KMS-11 (cell line): ENCODE data around the gene LRRC2.

ENCODE experiments used
- H2AFZ ChIP-seq: fragments of 200-600 bp; sonication (generic); 2 replicates; pipeline ENCODE4 v1.6.1; 2016; ENCODE audit warnings: antibody characterized with exemption, mixed run types, low read depth
- H3K27ac ChIP-seq: fragments of 200-600 bp; sonication (generic); 2 replicates; pipeline ENCODE4 v1.6.1; 2016; ENCODE audit warnings: mild to moderate bottlenecking, mixed run types
- H3K27me3 ChIP-seq: fragments of 200-600 bp; sonication (generic); 2 replicates; pipeline ENCODE4 v1.6.1; 2017; ENCODE audit warnings: mild to moderate bottlenecking, low read depth, mixed run types, moderate library complexity; ENCODE audit not compliant: insufficient read depth
- H3K36me3 ChIP-seq: fragments of 200-600 bp; sonication (generic); 2 replicates; pipeline ENCODE4 v1.6.1; 2017; ENCODE audit warnings: mild to moderate bottlenecking, mixed run types; ENCODE audit not compliant: insufficient read depth
- H3K4me1 ChIP-seq: fragments of 200-600 bp; sonication (generic); 2 replicates; pipeline ENCODE4 v1.6.1; 2016; ENCODE audit warnings: mild to moderate bottlenecking, low read depth, mixed run types; ENCODE audit not compliant: poor library complexity, severe bottlenecking
- H3K4me2 ChIP-seq: fragments of 200-600 bp; sonication (generic); 2 replicates; pipeline ENCODE4 v1.7.0; 2016; ENCODE audit warnings: mild to moderate bottlenecking, mixed run types
- H3K4me3 ChIP-seq: fragments of 200-600 bp; sonication (generic); IDR thresholded peaks from 2 replicates; pipeline ENCODE4 v1.6.1; 2017; ENCODE audit warnings: low read depth, low read length, mixed read lengths; ENCODE audit not compliant: insufficient read depth
- H3K79me2 ChIP-seq: fragments of 200-600 bp; sonication (generic); 2 replicates; pipeline ENCODE4 v1.6.1; 2016; ENCODE audit warnings: low read depth, mixed run types; ENCODE audit not compliant: insufficient read depth
- H3K9ac ChIP-seq: fragments of 200-600 bp; sonication (generic); 2 replicates; pipeline ENCODE4 v1.6.1; 2016; ENCODE audit warnings: mild to moderate bottlenecking, mixed run types
- H4K20me1 ChIP-seq: fragments of 200-600 bp; sonication (generic); 2 replicates; pipeline ENCODE4 v1.6.1; 2016; ENCODE audit warnings: mild to moderate bottlenecking, mixed run types; ENCODE audit not compliant: insufficient read depth
- CTCF ChIP-seq: fragments of 200-600 bp; sonication (generic); conservative IDR thresholded peaks from 2 replicates; pipeline ENCODE4 v1.6.1; 2017; ENCODE audit warnings: low read depth, mild to moderate bottlenecking, antibody characterized with exemption, low read length, moderate library complexity, mixed read lengths

Gene LRRC2

GRCh38 chr3:46585799-46586693, 19.9 kb upstream of the LRRC2 start:
- no peak for TF ChIP-seq CTCF
- Histone ChIP-seq H4K20me1 (no peaks in the 10 kb centered on the region), H3K4me1 (no peaks in the 10 kb centered on the region), H2AFZ (no peak overlapping the region), H3K27ac (no peak overlapping the region), H3K27me3 (no peaks in the 10 kb centered on the region), H3K9ac (no peak overlapping the region), H3K4me3 (no peak overlapping the region), H3K4me2 (no peak overlapping the region), H3K79me2 (no peaks in the 10 kb centered on the region), H3K36me3 (no peaks in the 10 kb centered on the region)

- H2AFZ ChIP-seq, result no peak overlapping the region
- no peak overlapping the region for H3K4me2 ChIP-seq
- no peaks in the 10 kb centered on the region for H3K4me1 ChIP-seq
- no peaks in the 10 kb centered on the region for H3K79me2 ChIP-seq
- no peaks in the 10 kb centered on the region for H3K36me3 ChIP-seq
- H4K20me1 ChIP-seq, result no peaks in the 10 kb centered on the region
- no peak overlapping the region for H3K9ac ChIP-seq
- H3K27me3 ChIP-seq, result no peaks in the 10 kb centered on the region
- no peak overlapping the region for H3K27ac ChIP-seq
- no peak overlapping the region for H3K4me3 ChIP-seq
- TF ChIP-seq CTCF, result no peak
These were observed 18.7 kb upstream of the LRRC2 start for GRCh38 chr3:46584598-46585467.

- Histone ChIP-seq H2AFZ (no peak overlapping the region), H4K20me1 (no peaks in the 10 kb centered on the region), H3K4me3 (no peak overlapping the region), H3K79me2 (no peaks in the 10 kb centered on the region), H3K4me2 (no peak overlapping the region), H3K4me1 (no peaks in the 10 kb centered on the region), H3K9ac (no peak overlapping the region), H3K27me3 (no peaks in the 10 kb centered on the region), H3K36me3 (no peaks in the 10 kb centered on the region), H3K27ac (no peak overlapping the region)
- no peak for TF ChIP-seq CTCF
These were observed 14.6 kb upstream of the LRRC2 start for GRCh38 chr3:46580675-46581074.

- Histone ChIP-seq H3K27ac (no peak overlapping the region), H3K36me3 (no peaks in the 10 kb centered on the region)
These were observed 13.7 kb upstream of the LRRC2 start for GRCh38 chr3:46579756-46580286.

More at GRCh38 chr3:46579756-46580286, 13.7 kb upstream of the LRRC2 start:
- no peaks in the 10 kb centered on the region for H3K4me1 ChIP-seq
- no peak for TF ChIP-seq CTCF
- no peak overlapping the region for H3K9ac ChIP-seq
- no peaks in the 10 kb centered on the region for H4K20me1 ChIP-seq
- no peaks in the 10 kb centered on the region for H3K79me2 ChIP-seq
- H3K27me3 ChIP-seq, result no peaks in the 10 kb centered on the region
- H2AFZ ChIP-seq, result no peak overlapping the region
- H3K4me3 ChIP-seq, result no peak overlapping the region
- H3K4me2 ChIP-seq, result no peak overlapping the region
